Measurements from ENCODE around the gene OR1F1. TPM values are rescaled to one million over a fixed set of nuclear protein-coding genes. Genes with fewer than 3 reads are reported as not detected.
"Not testable (repeated sequence)": the region's sequence is repeated elsewhere in the genome, so short reads cannot be mapped to it uniquely, and the experiment has no call there.

Gene OR1F1
- total RNA-seq, 1 experiment from 2014 or later: not detected

GRCh38 chr16:3198334-3199072, 10.5 kb downstream of the OR1F1 start:
- DNase-seq (ENCODE audit: low read depth): no peak

DNA sequence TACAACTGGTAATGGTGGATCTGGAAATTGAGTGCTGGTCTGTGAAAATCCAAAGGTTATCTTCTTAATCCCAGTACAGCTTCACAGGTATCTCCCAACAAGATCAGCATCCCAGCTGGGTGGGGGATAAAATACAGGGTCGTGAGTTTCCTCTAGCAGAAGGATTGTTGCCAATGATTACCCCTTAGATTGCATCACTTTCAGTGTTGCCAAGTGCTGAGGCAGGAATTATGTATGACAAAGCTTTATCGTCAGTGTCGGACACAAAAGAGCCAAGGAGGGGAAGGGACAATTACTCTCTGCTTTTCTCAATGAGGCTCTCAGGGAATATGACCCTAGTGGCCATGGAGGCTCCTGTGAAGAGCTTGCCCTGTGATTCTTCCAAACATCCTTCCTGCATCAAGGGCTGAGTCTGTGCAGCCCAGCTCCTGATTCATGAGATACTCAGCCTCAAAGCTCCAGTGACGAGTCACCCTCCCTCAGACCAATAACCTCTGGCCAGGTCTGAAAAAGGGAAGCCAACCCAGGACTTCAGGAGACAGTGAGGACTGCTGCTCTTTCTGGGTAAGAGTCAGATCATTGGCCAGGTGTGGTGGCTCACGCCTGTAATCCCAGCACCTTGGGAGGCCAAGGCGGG, 15.0 kb downstream of the OR1F1 start:
- no peak for DNase-seq (ENCODE audit: low read depth)

DNA sequence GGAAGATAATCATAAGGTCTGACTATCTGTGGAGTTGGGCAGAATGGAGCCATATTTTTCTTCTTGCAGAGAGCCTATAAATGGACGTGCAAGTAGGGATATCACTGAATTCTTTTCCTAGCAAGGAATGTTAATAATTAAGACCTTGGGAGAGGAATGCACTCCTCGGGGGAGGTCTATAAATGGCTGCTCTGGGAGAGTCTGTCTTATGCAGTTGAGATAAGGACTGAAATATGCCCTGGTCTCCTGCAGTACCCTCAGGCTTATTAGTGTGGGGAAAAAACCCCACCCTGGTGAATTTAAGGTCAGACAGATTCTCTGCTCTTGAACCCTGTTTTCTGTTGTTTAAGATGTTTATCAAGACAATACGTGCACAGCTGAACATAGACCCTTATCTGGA, 17.9 kb downstream of the OR1F1 start:
- not testable (repeated sequence) for DNase-seq (ENCODE audit: low read depth)

- DNase-seq (ENCODE audit: low read depth): no peak
Observed at GRCh38 chr16:3207086-3207953, 19.3 kb downstream of the OR1F1 start.

- DNase-seq (ENCODE audit: low read depth): no peak
Observed at GRCh38 chr16:3212006-3212405, 24.0 kb downstream of the OR1F1 start.

- no peak for DNase-seq (ENCODE audit: low read depth)
Observed at GRCh38 chr16:3212567-3212966, 24.6 kb downstream of the OR1F1 start.

GRCh38 chr16:3214904-3215600, 27.0 kb downstream of the OR1F1 start:
- no peak for DNase-seq (ENCODE audit: low read depth)

- no peak for DNase-seq (ENCODE audit: low read depth)
Observed at GRCh38 chr16:3215601-3216262, 27.7 kb downstream of the OR1F1 start.

DNA sequence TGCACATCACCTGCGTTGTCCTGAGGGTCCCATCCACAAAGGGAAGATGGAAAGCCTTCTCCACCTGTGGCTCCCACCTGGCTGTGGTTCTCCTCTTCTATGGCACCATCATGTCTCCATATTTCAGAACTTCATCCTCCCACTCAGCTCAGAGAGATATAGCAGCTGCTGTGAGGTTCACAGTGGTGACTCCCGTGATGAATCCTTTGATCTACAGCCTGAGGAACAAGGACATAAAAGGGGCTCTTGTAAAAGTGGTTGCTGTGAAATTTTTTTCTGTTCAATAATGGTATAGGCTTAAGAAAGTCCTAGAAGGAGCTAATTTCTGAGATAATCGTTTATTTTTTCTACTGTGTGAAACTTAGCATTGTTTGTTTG, 28.2 kb downstream of the OR1F1 start:
- no peak for DNase-seq (ENCODE audit: low read depth)

DNA sequence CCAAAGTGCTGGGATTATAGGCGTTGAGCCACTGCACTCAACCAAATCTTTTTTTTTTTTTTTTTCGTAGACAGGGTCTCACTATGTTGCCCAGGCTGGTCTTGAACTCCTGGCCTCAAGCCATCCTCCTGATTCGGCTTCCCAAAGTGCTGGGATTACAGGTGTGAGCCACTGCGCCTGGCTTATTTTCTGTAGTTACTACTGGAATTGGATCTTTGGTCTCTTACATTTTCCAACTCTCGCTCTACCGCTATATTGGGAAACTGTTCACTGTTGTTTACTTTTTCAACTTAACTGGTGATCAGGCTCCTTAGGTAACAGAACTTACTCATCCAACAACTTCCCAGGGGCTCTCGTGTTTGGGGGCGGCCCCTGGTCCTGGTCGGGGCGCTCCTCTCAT, 32.8 kb downstream of the OR1F1 start:
- no peak for DNase-seq (ENCODE audit: low read depth)

GRCh38 chr16:3223913-3224515, 36.0 kb downstream of the OR1F1 start:
- no peak for DNase-seq (ENCODE audit: low read depth)

DNA sequence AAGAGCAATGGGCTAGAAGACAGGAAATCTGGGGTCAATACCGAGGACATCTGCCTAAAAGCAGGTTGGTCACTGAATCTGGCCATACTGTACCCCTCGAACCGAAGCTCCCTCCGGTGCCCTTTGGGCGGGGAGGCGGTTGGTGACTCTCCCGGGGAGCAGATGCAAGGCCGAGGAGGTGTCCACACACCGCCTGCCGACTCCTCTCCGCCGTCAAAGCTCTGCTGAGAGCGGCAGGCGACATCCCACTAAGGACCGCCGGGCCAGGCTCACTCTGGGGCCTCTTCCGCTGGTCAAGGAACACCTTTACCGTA, 46.5 kb downstream of the OR1F1 start:
- DNase-seq (ENCODE audit: low read depth): no peak

DNA sequence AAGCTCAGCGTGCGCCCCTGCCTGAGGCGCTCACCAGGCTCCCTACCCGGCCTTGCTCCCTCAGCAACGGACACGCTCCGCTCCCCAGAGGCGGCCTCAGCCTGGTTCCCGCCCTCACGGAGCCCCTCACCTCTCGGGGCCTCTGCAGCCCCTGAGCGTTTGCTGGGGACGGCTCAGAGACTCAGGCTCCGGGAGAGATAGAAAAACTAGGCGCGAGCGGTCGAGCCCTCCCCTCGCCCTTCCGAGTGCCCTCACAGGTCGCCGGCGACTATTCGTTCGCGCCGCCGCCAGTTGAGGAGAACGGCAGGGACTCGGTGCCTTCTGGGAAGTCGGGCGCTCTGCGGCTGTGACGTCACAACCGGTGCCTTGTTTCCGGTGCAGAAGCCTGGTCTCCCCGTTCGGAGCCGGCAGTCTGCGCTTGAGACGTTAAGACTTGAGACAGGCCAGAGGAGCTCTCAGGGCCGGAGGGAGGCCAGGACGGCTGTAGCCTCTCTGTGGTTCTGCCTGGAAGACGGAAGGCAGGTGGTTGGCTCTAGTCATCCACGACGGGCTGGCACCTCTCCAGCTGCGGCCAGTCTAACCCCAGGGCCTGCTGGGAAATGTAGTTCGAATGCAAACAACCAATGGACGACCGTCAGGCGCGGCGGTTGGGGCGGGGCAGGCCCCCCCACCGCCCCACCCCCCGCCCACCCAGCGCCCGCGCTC, 47.0 kb downstream of the OR1F1 start, which contains the start of gene ZNF200:
Gene ZNF200, minus strand, starts transcription at position 302 of the 705 bp plus-strand sequence. CDS start 1,403 bp downstream, outside the sequence.
- peak; percentile 97 for DNase-seq (ENCODE audit: low read depth)

DNA sequence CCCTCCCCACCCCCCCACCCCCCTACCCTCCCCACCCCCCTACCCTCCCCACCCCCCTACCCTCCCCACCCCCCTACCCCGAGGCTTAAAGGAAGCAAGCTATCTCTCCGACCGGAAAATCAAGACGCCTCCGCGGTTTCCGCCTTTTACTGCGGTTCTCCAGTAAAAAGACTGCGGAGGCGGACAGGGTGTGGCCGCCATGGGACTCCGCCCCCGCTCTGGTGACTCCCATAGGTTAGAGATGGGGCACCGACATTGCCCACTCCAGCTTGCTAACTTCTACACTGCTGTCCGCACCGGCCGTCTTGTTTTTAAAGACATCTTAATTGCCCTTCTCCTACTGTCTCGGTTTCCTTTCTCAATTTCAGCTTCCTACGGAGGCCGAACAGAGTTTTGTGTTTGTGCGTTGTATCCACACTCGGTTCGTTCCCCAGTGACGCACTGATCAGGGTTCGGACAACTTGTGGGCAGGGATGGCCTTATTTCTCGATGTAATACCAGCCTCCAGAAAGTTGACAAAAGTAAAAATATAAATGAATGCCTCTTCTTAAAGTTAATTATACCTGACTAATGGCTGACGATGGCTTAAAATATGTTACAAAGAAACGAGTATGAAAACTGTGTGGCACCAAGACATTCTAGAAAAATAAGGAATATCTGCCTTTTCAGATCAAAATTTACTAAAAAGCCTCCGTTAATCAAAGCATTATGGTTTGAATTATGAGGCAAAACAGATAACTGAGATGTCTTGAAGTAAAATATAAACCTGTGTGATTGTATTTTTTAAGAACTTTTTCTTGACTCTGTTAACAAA, 48.1 kb downstream of the OR1F1 start:
- DNase-seq (ENCODE audit: low read depth): no peak

DNA sequence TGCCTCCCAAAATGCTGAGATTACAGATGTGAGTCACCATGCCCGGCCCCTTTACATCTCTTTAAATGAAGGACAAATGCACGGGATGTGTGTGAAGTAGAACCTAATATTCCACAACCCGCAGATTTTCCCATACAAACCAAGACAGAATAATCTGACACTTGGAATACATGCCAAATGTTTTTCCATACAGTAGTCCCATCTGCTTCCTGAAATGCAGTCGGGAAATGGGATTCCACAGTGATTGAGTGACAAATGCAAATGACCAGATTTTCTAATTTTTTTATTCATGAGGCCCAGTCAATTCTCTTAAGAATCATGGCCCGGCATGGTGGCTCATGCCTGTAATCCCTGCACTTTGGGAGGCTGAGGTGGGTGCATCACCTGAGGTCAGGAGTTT, 53.8 kb downstream of the OR1F1 start:
- DNase-seq (ENCODE audit: low read depth): no peak

GRCh38 chr16:3242709-3243108, 54.7 kb downstream of the OR1F1 start:
- DNase-seq (ENCODE audit: low read depth): no peak

DNA sequence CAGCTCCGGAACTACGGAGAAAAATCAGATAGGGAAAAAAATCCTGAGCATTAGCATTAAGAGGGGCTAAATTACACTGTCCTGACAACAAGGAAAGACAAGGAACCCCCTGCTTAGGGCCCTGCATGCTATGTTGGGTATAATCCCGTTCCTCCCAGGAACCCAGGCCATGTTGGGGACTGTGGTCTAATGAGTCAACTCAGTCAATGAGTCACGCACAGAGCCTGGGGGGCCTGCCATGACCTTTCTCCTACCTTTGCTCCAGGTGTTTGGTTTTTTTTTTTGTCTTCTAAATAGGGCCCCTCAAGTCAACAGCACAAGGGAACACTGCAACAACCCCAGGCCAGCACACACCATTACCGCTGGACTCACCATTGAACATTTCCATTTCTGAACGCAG, 55.9 kb downstream of the OR1F1 start:
- DNase-seq (ENCODE audit: low read depth): peak; percentile 41

- no peak for DNase-seq (ENCODE audit: low read depth)
Observed at GRCh38 chr16:3246002-3246401, 58.0 kb downstream of the OR1F1 start.

DNA sequence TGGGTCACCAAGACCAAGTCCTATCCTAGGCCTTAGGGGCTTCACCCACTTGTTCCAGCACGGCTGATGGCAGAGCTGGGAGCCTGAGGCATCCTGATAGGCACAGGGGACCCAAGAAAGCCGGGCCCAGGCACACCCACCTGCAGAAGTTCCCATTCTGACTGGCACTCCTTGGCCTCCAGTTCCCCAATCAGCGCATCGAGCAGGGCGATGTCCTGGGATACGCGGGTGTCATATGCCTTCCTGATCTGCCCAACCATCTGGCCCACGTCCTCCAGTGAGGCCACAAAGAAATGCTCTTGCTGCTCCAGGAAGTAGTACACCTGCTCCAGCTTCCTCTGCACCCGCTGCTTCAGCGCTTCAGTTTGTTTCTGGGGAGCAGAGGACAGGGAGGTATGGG, 58.9 kb downstream of the OR1F1 start:
- DNase-seq (ENCODE audit: low read depth): no peak

GRCh38 chr16:3248596-3248995, 60.6 kb downstream of the OR1F1 start:
- DNase-seq (ENCODE audit: low read depth): no peak
